ENCODE measurements around the gene SLC10A1. TPM values are rescaled to one million over a fixed set of nuclear protein-coding genes. Genes with fewer than 3 reads are reported as not detected.
A peak's percentile ranks its signal among the peaks of the same experiment; 100 is the strongest.

SLC10A1 gene
- total and polyA plus RNA-seq, 2 experiments from 2014 or later, result 0.10 TPM; not detected in 1

DNA sequence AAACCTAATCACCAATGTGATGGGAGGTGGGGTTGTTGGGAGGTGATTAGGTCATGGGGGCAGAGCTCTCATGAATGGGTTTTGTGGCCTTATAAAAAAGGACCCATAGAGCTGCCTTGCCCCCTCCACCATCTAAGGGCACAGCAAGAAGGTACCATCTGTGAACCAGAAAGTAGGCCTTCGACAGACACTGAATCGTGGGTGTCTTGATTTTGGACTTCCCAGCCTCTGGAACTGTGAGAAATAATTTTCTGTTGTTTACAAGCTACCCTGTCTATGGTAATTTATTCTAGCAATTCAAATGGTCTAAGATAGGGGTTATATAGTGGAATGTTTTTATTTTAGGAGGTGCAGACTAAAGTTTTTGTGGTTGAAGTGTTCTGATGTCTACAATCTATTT is 7.9 kb upstream of the SLC10A1 start (continued):
- TF ChIP-seq, protein P1, sequence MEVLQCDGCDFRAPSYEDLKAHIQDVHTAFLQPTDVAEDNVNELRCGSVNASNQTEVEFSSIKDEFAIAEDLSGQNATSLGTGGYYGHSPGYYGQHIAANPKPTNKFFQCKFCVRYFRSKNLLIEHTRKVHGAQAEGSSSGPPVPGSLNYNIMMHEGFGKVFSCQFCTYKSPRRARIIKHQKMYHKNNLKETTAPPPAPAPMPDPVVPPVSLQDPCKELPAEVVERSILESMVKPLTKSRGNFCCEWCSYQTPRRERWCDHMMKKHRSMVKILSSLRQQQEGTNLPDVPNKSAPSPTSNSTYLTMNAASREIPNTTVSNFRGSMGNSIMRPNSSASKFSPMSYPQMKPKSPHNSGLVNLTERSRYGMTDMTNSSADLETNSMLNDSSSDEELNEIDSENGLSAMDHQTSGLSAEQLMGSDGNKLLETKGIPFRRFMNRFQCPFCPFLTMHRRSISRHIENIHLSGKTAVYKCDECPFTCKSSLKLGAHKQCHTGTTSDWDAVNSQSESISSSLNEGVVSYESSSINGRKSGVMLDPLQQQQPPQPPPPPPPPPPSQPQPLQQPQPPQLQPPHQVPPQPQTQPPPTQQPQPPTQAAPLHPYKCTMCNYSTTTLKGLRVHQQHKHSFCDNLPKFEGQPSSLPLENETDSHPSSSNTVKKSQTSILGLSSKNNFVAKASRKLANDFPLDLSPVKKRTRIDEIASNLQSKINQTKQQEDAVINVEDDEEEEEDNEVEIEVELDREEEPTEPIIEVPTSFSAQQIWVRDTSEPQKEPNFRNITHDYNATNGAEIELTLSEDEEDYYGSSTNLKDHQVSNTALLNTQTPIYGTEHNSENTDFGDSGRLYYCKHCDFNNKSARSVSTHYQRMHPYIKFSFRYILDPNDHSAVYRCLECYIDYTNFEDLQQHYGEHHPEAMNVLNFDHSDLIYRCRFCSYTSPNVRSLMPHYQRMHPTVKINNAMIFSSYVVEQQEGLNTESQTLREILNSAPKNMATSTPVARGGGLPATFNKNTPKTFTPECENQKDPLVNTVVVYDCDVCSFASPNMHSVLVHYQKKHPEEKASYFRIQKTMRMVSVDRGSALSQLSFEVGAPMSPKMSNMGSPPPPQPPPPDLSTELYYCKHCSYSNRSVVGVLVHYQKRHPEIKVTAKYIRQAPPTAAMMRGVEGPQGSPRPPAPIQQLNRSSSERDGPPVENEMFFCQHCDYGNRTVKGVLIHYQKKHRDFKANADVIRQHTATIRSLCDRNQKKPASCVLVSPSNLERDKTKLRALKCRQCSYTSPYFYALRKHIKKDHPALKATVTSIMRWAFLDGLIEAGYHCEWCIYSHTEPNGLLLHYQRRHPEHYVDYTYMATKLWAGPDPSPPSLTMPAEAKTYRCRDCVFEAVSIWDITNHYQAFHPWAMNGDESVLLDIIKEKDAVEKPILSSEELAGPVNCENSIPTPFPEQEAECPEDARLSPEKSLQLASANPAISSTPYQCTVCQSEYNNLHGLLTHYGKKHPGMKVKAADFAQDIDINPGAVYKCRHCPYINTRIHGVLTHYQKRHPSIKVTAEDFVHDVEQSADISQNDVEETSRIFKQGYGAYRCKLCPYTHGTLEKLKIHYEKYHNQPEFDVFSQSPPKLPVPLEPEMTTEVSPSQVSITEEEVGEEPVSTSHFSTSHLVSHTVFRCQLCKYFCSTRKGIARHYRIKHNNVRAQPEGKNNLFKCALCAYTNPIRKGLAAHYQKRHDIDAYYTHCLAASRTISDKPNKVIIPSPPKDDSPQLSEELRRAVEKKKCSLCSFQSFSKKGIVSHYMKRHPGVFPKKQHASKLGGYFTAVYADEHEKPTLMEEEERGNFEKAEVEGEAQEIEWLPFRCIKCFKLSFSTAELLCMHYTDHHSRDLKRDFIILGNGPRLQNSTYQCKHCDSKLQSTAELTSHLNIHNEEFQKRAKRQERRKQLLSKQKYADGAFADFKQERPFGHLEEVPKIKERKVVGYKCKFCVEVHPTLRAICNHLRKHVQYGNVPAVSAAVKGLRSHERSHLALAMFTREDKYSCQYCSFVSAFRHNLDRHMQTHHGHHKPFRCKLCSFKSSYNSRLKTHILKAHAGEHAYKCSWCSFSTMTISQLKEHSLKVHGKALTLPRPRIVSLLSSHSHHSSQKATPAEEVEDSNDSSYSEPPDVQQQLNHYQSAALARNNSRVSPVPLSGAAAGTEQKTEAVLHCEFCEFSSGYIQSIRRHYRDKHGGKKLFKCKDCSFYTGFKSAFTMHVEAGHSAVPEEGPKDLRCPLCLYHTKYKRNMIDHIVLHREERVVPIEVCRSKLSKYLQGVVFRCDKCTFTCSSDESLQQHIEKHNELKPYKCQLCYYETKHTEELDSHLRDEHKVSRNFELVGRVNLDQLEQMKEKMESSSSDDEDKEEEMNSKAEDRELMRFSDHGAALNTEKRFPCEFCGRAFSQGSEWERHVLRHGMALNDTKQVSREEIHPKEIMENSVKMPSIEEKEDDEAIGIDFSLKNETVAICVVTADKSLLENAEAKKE (CRISPR knock-in tag; IDR thresholded peaks at IDR 0.05), result no peak
- no peak for TF ChIP-seq EZH2phosphoT487 (IDR thresholded peaks at IDR 0.05; ENCODE audit: unreplicated experiment)
- TF ChIP-seq EZH2 (IDR thresholded peaks at IDR 0.05; ENCODE audit: low read depth, unreplicated experiment), result no peak
- no peak for TF ChIP-seq JUNB (IDR thresholded peaks at IDR 0.05; ENCODE audit: unreplicated experiment)
- no peak for TF ChIP-seq CTCF (conservative IDR thresholded peaks at IDR 0.05; ENCODE audit: low read depth in 2 of 2)
- no peak for TF ChIP-seq ZNF331 (CRISPR knock-in tag; IDR thresholded peaks at IDR 0.05; ENCODE audit: low read depth)

- H3F3A ChIP-seq (replicated peaks; ENCODE audit: low read depth), result no peaks in the 10 kb centered on the region
- TF ChIP-seq STAT1 (IDR thresholded peaks at IDR 0.05; ENCODE audit: unreplicated experiment) (no peak), CREB1 (CRISPR knock-in tag; IDR thresholded peaks at IDR 0.05; ENCODE audit: low read depth) (no peak), CTCF (conservative IDR thresholded peaks at IDR 0.05; ENCODE audit: low read depth in 2 of 2) (peak in 1 of 2 experiments; percentile 32; a peak in 2 of 4 replicates), POLR2AphosphoS5 (IDR thresholded peaks at IDR 0.05; ENCODE audit: low read depth) (no peak), ZNF331 (CRISPR knock-in tag; IDR thresholded peaks at IDR 0.05; ENCODE audit: low read depth) (no peak)
- H3K27ac ChIP-seq (ENCODE audit: low read depth), result no peak overlapping the region
- H3K79me2 ChIP-seq (replicated peaks; ENCODE audit: insufficient read depth), result no peaks in the 10 kb centered on the region
- no peaks in the 10 kb centered on the region for H3K36me3 Mint-ChIP-seq (ENCODE audit: low read depth)
- no peaks in the 10 kb centered on the region for H4K20me1 ChIP-seq (replicated peaks; ENCODE audit: insufficient read depth)
- H3K4me1 ChIP-seq (ENCODE audit: insufficient read depth), result no peaks in the 10 kb centered on the region; the same call in 1 of the 2 replicates
- no peak overlapping the region for H3K4me2 ChIP-seq
- no peak overlapping the region for H2AFZ ChIP-seq
- DNase-seq (ENCODE audit: low spot score) (peak; percentile 17), ATAC-seq (no peak)
- H3K4me3 ChIP-seq, result no peak overlapping the region
- H3K4me3 Mint-ChIP-seq, result no peak overlapping the region
- H3K27me3 ChIP-seq (ENCODE audit: insufficient read depth), result no peaks in the 10 kb centered on the region
- no peak overlapping the region for H3K27ac Mint-ChIP-seq
- H3K9me3 Mint-ChIP-seq, result no peaks in the 10 kb centered on the region; the same call in 2 of the 3 replicates
- peaks cover 22% of the 10 kb centered on the region for H3K4me1 Mint-ChIP-seq
- H3K36me3 ChIP-seq (ENCODE audit: insufficient read depth), result no peaks in the 10 kb centered on the region
- H3K9me2 ChIP-seq (ENCODE audit: insufficient read depth), result no peaks in the 10 kb centered on the region
- H3K27me3 Mint-ChIP-seq (ENCODE audit: insufficient read depth, low read depth, poor library complexity), result peaks cover 2% of the 10 kb centered on the region
Measured at GRCh38 chr14:69803753-69804152, 6.7 kb upstream of the SLC10A1 start.

All from GM23338 (cell line).